Smooth muscle cell (in vitro differentiated cells): ENCODE results near the gene SHANK2. TPM values are rescaled to one million over a fixed set of nuclear protein-coding genes. Genes with fewer than 3 reads are reported as not detected.

Source experiments
- DNase-seq: peaks from one replicate; lab custom pipeline; 2025; ENCODE audit not compliant: unreplicated experiment; lab: John Stamatoyannopoulos, UW
- H2AFZ ChIP-seq: fragments of 200-600 bp; sonication (generic); 2 replicates; pipeline ENCODE4 v1.6.0; 2016; ENCODE audit warnings: antibody characterized with exemption, low read depth, mild to moderate bottlenecking
- H3F3A ChIP-seq: fragments of 200-600 bp; sonication (generic); 2 replicates; pipeline ENCODE4 v1.6.0; 2017; ENCODE audit warnings: antibody characterized with exemption, low read depth
- H3K27ac ChIP-seq: fragments of 200-600 bp; sonication (generic); 2 replicates; pipeline ENCODE4 v1.5.1; 2016; ENCODE audit warnings: low read depth, mild to moderate bottlenecking
- H3K27me3 ChIP-seq: fragments of 200-600 bp; sonication (generic); 2 replicates; pipeline ENCODE4 v1.6.1; 2016; ENCODE audit warnings: low read depth, mild to moderate bottlenecking
- H3K36me3 ChIP-seq: fragments of 200-600 bp; sonication (generic); 2 replicates; pipeline ENCODE4 v1.5.1; 2016; ENCODE audit warnings: low read depth
- H3K4me1 ChIP-seq: fragments of 200-600 bp; sonication (generic); 2 replicates; pipeline ENCODE4 v1.5.1; 2016; ENCODE audit warnings: low read depth
- H3K4me2 ChIP-seq: fragments of 200-600 bp; sonication (generic); 2 replicates; pipeline ENCODE4 v1.6.0; 2016; ENCODE audit warnings: mild to moderate bottlenecking
- H3K4me3 ChIP-seq: fragments of 200-600 bp; sonication (generic); 2 replicates; pipeline ENCODE4 v1.5.1; 2016; ENCODE audit warnings: mild to moderate bottlenecking
- H3K79me2 ChIP-seq: fragments of 200-600 bp; sonication (generic); 2 replicates; pipeline ENCODE4 v1.6.0; 2016; ENCODE audit warnings: low read depth, mild to moderate bottlenecking
- H3K9ac ChIP-seq: fragments of 200-600 bp; sonication (generic); 2 replicates; pipeline ENCODE4 v1.6.0; 2016; ENCODE audit warnings: low read depth
- H3K9me3 ChIP-seq: fragments of 200-600 bp; sonication (generic); replicated peaks from 2 replicates; pipeline ENCODE4 v1.5.1; 2016; ENCODE audit warnings: low read depth
- H4K20me1 ChIP-seq: fragments of 200-600 bp; sonication (generic); 2 replicates; pipeline ENCODE4 v1.6.0; 2016; ENCODE audit warnings: low read depth
- WGBS: methylation state at CpG from one replicate; pipeline ENCODE4 v1.1.7; 2016; ENCODE audit warnings: low lambda C conversion rate; 5-methylcytosine and 5-hydroxymethylcytosine counted together
- polyA plus RNA-seq: library from polyadenylated mRNA; unstranded; fragments of >200 nt; fragmentation: Nextera tagmentation; extraction: Ambion mirVana; gene quantifications from 2 replicates; pipeline ENCODE4 v1.2.1, GENCODE V29; 2016
- total RNA-seq: library from RNA; depleted of rRNA; stranded (reverse); fragments of >200 nt; gene quantifications from 2 replicates; pipeline ENCODE4 v1.2.3, GENCODE V29; 2014
- TF ChIP-seq, protein P1 (sequence below): fragments of 200-600 bp; sonication (generic); IDR thresholded peaks from 2 replicates; pipeline ENCODE4 v1.5.1; 2017; ENCODE audit warnings: borderline replicate concordance, mild to moderate bottlenecking, antibody characterized with exemption; ENCODE audit not compliant: insufficient read depth, poor library complexity, severe bottlenecking

The SHANK2 gene
- total and polyA plus RNA-seq, 2 experiments from 2014 or later: 1.5 to 9.9 TPM

DNA sequence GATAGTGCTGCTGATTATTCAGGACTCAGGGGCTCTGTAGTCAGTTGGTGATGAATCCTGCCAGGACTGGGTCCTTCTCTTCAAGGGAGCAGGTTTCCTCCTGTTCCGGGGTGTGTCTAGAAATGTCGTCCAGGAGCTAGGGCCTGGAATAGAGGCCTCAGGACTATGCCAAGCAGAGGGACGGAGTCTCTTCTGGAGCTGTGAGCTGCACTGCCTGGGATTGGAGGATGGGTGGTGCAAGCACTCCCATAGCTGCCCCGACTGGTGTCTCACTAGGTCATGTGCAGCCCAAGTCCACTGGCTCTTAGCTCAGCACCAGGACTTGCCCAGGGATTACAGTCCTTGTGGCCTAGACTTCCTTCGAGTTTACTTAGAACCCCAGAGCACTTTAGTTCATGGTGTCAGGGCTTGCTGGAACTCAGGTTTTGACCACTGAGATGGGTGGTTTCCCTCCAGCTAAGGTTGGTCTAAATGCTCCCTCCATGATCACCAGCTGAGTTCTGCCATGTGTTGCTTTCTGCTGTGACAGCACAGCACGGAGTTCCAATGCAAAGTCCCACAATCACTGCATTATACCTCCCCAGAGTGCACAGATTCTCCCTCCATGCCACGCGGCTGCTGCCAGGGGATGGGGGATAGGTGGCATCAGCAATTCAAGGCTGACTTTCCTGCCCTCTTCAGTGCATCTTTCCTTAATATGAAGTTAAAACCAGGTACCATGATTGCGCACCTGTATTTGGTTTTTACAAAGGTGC is 42.6 kb upstream of the SHANK2 start:
- no peaks in the 10 kb centered on the region for H3K36me3 ChIP-seq
- no peak overlapping the region for H3K27ac ChIP-seq
- no peak overlapping the region for H3K4me2 ChIP-seq
- no peak overlapping the region for H3K4me3 ChIP-seq
- H3F3A ChIP-seq: peaks cover 10% of the 10 kb centered on the region
- no peak for DNase-seq
- H3K9me3 ChIP-seq: no peaks in the 10 kb centered on the region
- H3K27me3 ChIP-seq: no peaks in the 10 kb centered on the region
- H3K9ac ChIP-seq: no peak overlapping the region
- no peaks in the 10 kb centered on the region for H3K4me1 ChIP-seq
- H3K79me2 ChIP-seq: no peaks in the 10 kb centered on the region
- H2AFZ ChIP-seq: no peak overlapping the region
- 93% methylated on average over 9 of the region's 9 CpGs for WGBS
- no peaks in the 10 kb centered on the region for H4K20me1 ChIP-seq
- TF ChIP-seq, protein P1, sequence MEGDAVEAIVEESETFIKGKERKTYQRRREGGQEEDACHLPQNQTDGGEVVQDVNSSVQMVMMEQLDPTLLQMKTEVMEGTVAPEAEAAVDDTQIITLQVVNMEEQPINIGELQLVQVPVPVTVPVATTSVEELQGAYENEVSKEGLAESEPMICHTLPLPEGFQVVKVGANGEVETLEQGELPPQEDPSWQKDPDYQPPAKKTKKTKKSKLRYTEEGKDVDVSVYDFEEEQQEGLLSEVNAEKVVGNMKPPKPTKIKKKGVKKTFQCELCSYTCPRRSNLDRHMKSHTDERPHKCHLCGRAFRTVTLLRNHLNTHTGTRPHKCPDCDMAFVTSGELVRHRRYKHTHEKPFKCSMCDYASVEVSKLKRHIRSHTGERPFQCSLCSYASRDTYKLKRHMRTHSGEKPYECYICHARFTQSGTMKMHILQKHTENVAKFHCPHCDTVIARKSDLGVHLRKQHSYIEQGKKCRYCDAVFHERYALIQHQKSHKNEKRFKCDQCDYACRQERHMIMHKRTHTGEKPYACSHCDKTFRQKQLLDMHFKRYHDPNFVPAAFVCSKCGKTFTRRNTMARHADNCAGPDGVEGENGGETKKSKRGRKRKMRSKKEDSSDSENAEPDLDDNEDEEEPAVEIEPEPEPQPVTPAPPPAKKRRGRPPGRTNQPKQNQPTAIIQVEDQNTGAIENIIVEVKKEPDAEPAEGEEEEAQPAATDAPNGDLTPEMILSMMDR: no peak

DNA sequence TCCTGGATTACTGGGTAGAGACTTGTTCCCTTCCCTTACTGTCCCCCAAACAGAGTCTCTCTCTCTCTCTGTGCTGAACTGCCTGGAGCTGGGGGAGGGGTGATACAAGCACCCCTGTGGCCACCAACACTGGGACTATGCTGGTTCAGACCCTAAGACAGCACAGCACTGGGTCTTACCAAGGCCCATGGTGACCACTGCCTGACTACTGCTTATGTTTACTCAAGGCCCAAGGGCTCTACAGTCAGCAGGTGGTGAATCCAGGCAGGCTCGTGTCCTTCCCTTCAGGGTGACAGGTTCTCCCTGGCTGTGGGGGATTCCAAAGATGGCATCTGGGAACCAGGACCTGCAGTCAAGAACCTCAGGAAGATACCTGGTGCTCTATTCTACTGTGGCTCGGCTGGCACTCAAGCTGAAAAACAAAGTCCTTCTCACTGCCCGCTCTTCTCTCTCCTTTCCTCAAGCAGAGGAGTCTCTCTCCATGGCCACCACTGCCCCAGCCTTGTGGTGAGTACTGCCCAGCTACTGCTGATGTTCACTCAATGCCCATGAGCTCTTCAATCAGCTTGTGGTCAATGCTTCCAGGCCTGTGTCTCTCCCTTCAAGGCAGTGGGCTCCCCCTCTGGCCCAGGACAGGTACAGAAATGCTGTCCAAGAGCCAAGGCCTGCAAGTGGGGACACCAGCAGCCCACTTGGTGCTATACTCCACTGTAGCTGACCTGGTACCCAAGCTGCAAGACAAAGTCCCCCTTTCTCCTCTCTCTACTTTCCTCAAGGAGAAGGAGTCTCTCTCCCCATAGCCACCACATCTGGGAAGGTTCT is 41.8 kb upstream of the SHANK2 start:
- Histone ChIP-seq H3K9ac (no peak overlapping the region), H3K4me2 (no peak overlapping the region), H3K27ac (no peak overlapping the region), H3K9me3 (no peaks in the 10 kb centered on the region), H3K36me3 (no peaks in the 10 kb centered on the region), H4K20me1 (no peaks in the 10 kb centered on the region), H3K27me3 (no peaks in the 10 kb centered on the region), H3K4me1 (no peaks in the 10 kb centered on the region), H3K4me3 (no peak overlapping the region), H3F3A (peaks cover 10% of the 10 kb centered on the region), H2AFZ (no peak overlapping the region), H3K79me2 (no peaks in the 10 kb centered on the region)
- TF ChIP-seq, protein P1: no peak
- WGBS: 95% methylated on average over 3 of the region's 3 CpGs
- no peak for DNase-seq

DNA sequence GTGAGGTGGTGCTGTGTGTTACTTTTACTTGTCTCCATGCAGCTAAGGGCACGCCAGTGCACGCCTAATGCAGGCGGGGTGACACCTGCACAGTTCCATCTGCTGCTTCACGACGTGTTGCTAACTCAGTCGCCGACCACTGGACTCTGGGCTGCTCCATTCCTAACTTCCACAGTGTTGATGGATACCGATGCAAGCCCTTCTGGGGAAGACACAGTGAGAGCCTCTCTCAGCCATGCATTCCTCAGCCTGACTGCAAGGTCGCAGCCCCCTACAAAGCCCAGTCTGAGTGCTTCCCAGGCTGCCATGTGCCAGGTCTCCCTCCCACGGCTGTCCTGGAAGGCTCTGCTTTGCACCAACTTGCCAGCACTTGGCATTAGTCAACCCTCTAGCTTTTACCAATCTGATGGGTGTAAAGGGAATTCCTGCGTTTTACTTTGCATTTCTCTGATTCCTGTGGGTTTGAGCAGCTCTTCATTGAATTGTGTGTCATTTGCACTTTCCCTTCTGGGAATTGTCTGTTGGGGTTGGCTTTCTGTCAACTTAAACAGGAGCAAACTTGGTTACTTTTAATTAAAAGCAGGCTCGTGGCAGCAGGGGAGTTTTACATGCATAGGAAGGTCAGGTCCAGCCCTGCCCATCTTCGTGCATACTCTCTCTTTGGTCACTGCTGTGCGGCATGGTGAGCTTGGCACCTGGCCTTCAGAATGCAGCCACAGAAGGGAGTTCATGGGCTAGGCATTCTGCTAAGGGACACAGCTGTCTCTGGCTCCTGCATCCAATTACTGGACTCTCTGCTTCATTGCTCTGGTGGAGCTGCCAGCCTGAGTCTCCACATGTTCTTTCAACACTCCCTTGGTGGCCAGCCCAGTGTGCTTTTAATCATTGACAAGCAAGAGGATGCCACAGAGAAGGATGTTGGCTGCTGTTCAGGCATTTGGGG is 34.6 kb upstream of the SHANK2 start:
- Histone ChIP-seq H3K79me2 (no peaks in the 10 kb centered on the region), H3K4me3 (no peak overlapping the region), H3K9me3 (no peaks in the 10 kb centered on the region), H3K4me1 (no peaks in the 10 kb centered on the region), H3K27ac (peak overlapping the region; percentile 30), H3K27me3 (no peaks in the 10 kb centered on the region), H3K36me3 (no peaks in the 10 kb centered on the region), H3K4me2 (peak overlapping the region; percentile 9), H4K20me1 (no peaks in the 10 kb centered on the region), H3F3A (no peaks in the 10 kb centered on the region), H3K9ac (no peak overlapping the region), H2AFZ (no peak overlapping the region)
- no peak for DNase-seq
- TF ChIP-seq, protein P1: no peak
- 64% methylated on average over 14 of the region's 14 CpGs for WGBS
